GM19372 (cell line): ENCODE results near the gene NAPB.

Source experiments
- ATAC-seq: cut with Tn5 transposase; IDR thresholded peaks from one replicate; pipeline ENCODE4 v1.9.1; 2021; ENCODE audit warnings: mild to moderate bottlenecking, low read depth, moderate library complexity; ENCODE audit not compliant: unreplicated experiment

NAPB gene

DNA sequence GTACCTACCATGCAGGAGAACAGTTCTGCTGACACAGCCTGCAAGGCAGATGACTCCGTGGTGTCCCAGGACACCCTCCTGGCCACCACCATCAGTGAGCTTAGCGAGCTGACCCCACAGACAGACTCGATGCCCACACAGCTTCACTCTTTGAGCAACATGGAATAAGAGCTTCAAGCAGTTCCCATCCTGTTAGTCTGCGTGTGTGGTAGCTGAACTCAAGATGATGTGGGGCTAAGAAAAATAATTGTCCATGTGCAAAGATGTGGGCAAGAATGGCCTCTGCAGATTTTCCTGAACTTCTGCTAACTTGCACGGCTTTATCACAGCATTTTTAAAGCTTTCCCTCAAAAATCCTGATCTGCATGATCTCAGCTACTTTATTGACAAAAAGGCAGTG is 51.0 kb downstream of the NAPB start:
- ATAC-seq = no peak

DNA sequence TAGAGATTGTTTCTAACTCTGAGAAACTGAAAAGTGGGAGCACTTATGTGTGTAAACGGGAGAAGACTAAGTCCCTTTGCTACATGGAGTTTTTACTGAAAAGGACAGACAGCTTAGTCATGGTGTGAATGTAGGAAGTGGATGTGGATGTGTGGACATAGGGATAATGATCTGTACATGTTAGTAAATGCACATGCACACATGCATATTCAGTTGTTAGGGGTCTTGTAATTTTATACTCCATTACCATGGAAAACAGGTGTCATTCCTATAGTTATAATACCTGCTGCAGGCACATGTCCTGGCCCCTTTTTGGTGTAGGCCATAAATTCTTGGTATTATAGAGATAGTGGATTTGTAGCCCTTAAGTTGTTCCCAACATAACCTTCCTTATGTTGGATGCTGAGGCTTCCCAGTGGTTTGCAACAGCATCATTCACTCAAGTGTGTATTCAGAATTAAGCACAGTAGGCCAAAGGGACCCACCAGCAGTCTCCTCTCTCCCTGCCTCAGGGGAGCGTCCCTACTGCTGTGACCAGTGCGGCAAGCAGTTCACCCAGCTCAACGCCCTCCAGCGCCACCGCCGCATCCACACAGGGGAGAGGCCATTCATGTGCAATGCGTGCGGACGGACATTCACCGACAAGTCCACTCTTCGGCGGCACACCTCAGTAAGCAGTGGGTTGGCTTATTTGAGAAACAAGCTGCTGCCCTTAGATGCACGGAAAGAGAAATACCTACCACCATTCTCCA is 52.0 kb downstream of the NAPB start:
- ATAC-seq = no peak

DNA sequence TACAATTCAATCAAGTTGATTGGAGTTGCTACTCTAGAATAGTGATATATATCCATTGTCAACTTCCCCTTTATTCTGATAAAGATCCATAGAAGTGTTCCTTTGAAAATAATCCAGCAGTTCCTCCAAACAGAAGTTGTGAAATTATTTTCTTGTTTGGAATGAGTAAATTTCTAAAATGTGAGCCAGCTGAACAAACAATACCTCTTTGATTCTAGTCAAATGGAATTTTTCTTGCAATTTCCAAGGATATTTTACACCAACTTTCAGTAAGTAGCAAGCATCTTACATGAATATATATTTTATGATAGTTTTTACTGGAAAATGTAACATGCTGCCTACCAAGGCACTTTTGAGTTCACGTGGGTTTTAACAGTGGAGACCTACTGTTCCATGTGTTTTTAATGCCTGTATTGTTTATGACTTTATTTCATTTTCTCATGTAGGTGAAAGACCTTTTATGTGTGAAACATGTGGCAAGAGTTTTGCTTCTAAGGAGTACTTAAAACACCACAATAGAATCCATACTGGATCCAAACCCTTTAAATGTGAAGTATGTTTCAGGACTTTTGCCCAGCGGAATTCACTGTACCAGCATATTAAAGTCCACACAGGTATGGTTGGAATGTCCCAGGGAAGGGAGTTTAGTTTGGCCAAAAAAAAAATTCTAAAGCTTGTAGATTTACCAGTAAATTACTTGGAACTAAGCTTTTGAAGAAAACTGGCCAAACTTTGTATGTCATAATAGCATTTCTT is 52.8 kb downstream of the NAPB start:
- no peak for ATAC-seq

DNA sequence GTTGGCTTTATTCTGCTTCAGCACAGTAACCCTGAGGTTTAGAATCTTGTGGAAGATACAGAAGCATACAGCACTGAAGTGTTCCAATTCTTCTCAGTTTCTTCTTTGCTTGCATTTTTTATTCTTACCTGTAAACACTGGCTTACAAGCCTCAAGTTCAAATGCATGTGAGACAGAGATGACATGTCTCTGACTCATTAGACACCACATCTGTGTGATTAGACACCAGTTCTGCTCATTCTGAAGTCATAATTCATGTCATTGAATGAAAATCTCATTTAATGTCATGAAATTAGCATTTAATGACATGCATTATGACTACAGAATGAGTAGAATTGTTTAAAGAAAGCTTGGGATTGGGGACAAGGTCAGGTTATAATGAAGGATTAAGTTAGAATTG is 53.5 kb downstream of the NAPB start:
- no peak for ATAC-seq

DNA sequence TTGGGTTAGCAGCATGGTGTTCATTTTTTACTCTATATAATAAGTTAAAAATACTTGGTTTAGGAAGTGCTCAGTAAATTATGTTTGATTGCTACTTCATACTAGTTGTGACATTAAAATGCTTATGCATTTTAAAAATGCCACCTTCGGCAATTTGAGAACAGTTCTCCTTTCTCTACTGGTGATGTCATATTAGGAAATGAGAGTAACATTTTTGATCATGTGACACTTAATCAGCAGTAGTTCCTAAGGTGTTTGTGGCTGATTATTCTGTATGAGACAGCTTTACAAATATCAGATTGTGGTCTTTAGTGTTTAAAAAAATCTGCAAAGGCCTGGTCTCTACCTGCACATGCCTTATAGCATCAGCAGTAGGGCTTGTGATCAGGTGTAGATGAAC is 54.9 kb downstream of the NAPB start:
- ATAC-seq = no peak

DNA sequence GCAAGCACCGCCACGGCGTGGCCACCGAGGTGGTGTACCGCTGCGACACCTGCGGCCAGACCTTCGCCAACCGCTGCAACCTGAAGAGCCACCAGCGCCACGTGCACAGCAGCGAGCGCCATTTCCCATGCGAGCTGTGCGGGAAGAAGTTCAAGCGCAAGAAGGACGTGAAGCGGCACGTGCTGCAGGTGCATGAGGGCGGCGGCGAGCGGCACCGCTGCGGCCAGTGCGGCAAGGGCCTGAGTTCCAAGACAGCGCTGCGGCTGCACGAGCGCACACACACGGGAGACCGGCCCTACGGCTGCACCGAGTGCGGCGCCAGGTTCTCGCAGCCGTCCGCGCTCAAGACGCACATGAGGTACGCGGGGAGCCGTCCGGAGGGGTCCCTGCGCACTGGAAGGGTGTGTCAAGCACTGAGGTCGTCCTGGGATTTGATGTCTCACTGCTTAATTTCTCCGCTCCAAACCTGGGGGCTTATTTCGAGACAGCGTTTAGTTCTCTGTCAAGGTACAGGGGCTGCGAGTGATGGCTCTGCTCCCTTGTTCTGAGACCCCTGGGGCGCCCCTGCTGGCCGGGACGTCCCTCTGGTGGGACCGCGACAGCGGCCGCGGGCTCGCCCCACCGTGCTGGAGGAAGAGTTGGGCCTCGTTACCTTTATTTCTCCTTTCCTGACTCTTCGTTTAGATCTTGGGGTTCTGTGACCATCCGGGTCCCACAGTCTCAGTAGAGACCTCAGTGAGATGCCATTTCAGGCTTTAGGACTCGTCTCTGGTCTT is 55.7 kb downstream of the NAPB start:
- ATAC-seq = no peak

DNA sequence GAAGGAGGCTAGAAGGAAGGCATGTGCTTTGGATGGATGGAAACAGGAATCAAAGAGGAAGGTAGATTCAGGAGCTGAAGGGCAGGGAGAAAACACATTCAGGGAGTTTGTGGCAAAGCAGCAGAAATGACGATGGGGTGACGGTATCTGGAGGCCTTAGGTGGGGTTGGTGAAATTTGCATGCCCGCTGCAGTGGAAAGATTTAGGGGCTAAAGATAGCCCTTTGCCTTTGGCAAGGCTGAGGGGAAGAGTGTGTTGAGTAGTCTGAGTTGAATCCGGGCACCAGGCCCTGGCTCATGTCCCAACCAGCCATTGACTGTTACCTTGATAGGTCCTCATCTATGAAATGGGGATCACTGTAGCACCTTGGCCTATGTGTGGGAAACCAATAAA is 58.0 kb downstream of the NAPB start:
- ATAC-seq = no peak

DNA sequence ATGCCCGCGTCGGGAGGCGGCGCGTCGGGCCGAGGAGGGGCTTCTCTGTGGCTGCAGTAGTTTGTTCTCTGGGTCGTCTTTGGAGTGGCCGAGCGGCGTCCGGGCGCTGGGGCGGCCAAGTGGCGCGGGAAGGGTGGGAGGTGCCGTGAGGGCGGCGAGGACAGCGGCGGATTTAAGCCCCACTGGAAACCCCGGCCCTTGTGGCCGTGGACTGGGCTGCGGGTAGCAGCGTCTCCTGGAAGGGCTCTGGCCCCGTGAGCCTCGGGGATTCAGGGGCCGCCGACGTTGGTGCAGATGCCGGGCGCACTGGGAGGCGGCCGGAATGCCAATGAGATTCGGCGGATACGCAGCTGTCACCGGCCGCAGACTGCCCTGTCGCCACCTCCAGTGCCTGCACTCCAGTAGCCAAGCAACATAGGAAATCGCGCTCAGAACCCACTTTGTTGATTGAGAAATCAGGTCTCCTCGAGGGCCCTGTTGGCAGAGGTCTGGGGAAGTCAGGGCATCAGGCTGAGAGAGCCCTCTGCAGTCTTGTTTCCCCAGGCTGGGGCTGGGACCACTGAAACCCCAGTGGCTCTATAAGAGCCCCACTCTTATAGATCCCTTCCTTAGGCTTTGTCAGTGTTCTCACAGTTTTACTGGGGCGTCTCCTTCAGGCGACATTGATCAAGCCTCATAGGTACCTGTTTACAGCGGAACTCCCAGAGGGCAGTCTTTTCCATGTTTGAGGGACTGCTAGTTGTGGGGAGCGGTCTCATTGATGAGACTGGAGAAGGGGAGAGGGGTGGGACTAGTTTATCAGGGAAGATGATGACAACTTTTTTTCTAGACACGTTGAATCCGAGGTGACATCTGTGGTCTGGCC is 58.7 kb downstream of the NAPB start:
- ATAC-seq = peak; percentile 8

DNA sequence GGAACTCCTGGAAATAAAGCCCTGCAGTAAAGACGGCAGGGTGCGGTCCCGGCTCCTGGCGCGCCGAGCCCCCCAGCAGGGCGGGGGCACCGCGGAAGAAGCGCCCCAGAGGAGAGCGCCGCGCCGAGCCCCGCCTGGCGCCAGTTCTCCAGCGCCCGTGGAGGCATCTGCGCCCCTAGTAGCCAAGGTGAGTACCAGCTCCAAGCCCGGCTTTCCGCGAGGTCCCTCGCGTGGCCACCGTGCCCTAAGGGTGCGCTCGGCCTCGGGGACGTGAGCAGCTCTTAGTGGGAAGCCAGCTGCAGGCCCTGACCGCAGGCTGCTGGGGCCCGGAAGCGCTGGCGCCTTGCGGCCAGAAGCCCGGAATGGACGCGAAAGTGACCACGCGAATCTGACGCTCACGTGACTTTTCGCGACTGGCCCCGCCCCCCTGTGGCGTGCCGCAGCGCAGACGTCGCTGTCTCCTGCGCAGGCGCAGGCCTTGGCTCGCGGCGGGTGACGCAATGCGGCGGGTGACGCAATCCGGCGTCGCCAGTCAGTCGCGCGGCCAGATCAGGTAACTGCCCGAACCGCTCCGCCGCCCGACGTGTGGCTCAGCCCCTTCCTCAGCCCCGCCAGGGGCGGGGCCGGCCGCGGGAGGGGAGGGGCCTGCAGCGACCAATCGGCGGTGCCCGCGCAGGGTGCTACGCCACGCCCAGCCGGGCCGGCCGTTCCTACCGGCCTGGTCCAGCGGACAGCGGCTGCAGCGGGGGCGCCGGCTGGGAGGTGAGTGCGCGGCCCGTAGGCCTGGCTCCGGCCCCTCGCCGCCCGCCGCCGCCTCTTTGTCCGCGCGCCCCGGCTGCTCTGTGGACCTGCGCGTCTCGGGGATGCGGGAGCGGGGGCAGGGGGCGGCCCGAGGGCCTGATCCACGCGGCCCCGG is 59.6 kb downstream of the NAPB start, which contains the start of gene GZF1:
TSS of gene GZF1 (plus strand) at position 707 of the 916 bp plus-strand sequence. CDS start 2,202 bp downstream, outside the sequence.
- ATAC-seq = peak; percentile 63

DNA sequence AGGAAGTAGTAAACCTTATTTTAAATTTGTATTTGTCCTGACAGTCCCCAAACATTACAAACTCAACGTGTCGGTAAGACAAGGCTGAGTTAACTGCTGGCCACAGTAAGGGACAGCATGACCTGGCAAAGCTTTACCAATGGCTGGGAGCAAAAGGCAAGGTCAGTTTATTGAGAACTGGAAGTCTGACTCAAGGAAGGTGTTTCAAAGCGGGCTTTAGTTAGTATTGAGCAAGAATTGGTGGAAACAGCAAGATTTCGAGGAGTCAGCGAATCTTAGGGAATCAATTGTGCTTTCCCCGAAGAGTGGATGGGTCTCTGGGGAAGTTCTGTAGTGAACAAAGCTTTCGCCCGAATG is 60.2 kb downstream of the NAPB start:
- ATAC-seq = no peak

DNA sequence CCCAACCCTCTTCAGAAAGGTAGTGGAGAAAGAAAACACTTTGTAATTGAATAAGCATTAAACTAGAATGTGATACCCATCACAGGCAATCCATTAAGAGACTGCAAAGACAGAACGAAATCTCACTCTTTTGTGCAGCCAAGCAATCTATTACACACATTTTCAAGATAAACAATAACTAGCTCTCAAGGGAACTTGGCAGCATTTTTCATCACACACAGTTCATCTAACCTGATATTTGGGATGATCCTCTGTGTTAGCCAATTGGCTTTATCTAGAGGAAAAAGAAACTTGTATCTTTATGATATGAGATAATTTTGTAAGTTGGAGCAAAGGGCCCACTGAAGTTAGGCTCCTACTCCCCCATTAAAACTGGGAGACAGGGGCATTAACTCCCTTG is 60.8 kb downstream of the NAPB start:
- no peak for ATAC-seq

DNA sequence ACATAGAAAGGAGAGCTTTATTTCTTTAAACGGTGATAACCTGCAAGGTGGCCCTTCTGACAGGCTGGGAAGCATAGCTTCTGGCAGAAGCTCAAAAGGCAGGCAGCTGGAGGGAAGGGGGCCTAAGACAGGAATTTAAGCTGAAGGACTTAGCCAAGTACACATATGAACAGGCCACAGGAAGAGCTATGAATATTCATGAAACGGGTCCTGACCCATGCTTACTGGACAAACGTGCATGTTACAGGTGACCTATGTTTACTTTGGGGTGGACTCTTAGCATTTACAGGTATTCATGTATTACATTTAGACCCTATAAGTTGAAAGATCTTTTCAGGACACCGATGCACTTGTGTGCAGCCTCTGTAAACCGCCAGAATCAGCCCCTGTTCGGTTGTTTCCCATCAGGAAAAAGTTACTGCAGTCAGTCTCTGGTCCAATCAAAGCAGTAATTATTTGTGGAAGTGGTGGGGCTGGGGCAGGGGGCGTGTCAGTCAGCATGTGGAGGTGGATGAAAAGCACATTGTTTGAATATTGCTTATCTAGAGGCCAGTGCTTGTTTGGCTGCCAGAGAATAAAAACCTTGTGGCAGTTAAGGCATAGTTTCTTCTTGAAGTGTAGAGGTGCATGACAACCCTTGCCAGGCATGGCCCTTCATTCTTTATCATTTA is 62.2 kb downstream of the NAPB start:
- ATAC-seq = no peak

DNA sequence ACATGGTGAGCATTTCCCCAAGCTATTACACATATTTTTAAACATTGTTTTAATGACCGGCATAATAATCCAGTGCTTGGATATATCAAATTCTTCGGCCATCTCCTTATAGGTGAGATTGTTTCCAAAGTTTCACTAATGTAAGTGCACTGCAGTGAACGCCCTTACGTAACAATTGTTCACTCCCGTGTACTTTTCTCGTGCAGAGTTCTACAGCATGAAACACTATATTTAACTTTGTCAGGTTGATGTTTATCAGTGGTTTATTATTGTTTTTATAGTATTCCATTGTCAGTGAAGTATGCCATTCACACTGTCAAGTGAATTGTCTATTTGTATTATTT is 62.8 kb downstream of the NAPB start:
- no peak for ATAC-seq

DNA sequence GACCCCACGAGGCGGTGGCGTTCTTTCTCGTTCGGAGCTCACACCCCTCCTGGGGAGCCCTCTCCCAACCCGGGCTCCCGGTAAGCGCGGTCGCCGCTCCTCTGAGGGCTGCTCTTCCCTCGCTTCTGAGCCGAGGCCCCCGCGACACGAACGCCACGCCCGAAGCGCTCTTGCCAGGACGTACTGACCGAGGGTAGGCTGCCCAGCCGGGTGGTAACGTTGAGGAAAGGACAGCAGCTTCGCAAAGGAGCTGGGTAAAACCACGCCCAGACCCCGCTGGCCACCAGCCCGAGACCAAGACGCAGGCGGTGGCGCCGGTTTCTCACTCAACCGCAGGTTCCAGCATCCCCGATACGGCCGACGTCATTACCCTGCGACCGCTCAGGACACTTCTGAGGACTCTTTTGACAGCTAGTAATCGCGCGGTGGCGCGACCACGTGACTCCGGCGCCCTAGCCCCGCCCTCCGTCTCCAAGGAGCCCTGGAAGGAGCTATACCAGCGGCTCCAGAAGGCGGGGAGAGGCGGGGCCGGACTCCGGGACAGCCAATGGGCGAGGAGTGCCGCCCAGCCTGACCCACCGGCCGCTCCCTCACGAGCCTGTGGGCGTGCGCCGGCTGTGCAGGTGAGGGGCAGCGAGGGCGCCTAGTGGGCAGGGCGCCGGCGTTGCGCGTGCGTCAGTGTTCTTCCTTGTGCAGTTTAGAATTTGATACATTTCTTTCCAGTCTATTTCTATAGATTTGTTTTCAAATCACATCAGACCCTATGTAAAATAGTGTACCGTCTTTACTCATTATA is 63.3 kb downstream of the NAPB start:
- ATAC-seq = peak; percentile 54

DNA sequence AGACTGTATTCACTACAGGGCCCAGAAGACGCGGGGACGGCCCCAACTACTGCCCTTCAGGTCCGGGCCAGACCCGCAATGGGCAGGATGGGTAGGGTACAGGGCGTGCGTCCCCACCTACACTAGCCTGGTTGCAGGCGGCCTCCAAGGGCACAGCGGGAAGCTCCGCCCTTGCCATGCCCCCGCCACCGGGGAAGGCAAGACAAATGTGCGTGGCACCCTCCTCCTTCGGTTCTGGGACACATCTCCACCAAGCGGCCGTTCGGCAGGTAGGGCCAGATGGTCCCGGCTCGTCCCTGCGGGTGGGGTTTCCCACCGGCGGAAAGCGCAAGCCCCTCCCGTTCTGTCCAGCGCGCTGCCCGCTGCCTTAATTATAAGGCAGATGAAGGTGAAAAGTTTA is 65.1 kb downstream of the NAPB start:
- ATAC-seq = no peak

DNA sequence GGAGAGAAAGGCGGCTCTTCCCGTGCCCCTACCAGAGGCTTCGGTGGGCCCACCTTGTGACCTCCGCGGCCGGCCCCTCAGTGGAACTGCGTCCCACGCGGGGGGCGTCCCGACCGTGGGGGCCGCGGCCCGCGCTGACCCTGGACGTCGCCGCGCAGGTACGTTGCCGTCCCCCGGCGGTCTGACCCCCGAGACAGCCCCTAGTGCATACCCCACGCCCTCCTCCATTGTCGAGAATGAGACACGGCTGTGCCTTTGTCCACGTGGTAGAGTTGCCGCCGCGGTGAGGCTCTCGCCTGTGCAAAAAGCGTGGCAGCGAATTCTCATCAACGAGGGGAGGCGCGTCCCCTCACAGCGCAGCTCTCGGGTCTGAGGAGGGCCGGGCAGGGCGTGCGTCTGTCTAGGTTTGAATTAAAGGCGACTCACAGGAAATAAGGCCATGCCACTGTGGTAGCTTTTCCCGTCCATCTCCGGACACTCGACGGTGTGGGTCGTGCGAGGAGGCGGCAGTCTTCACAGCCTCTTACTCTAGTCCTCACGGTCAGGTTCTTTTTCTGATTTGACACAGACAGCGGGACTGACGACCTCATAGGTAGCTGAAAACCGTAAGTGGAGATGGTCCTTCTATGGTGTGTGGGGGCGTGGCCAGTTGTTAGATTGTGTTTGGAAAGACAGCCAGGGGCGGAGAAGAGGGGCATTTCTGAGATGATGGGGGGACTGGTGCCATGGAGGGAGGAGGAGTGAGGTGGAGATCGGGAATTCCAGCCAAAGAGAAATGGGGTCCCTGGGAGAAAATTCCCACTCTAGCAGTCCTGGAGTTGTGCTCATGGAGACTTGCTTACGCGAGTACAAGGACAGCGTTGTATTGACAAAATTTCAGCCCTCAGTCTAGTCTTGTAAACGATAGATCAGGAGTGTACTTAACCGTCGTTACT is 70.1 kb downstream of the NAPB start:
- ATAC-seq = peak; percentile 23
